COR-L47 (cell line): Measurements from ENCODE around the gene ZNF768.
"Not testable (repeated sequence)": the region's sequence is repeated elsewhere in the genome, so short reads cannot be mapped to it uniquely, and the experiment has no call there.

Experiments
- DNase-seq: peaks from one replicate; lab custom pipeline; 2025; lab: John Stamatoyannopoulos, UW

The ZNF768 gene

DNA sequence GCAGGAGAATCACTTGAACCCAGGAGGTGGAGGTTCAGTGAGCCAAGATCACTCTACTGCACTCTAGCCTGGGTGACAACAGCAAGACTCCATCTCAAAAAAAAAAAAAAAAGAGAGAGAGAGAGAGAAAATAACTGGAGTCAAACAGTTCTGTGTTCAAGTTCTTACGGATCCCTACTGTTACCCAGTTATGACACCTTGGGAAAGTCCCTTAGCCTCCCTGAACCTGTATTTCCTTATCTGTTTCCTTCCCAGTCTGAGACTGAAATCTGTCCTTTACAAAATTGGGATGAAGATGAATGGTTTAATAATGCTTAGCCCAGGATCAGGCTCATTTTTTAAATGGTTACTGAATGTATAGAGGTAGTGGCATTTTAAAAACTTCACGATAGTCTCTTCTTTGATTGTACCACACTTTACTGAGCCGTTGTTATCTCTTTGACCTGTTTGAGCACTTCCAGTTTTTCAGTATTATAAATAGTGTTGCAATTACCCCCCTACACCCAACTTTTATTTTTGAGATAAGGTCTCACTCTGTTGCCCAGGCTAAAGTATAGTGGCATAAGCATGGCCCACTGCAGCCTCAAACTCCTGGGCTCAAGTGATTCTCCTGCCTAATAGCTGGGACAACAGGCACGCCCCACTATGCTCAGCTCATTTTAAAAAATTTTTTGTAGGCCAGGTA lies 17.1 kb downstream of the ZNF768 start:
- no peak for DNase-seq

DNA sequence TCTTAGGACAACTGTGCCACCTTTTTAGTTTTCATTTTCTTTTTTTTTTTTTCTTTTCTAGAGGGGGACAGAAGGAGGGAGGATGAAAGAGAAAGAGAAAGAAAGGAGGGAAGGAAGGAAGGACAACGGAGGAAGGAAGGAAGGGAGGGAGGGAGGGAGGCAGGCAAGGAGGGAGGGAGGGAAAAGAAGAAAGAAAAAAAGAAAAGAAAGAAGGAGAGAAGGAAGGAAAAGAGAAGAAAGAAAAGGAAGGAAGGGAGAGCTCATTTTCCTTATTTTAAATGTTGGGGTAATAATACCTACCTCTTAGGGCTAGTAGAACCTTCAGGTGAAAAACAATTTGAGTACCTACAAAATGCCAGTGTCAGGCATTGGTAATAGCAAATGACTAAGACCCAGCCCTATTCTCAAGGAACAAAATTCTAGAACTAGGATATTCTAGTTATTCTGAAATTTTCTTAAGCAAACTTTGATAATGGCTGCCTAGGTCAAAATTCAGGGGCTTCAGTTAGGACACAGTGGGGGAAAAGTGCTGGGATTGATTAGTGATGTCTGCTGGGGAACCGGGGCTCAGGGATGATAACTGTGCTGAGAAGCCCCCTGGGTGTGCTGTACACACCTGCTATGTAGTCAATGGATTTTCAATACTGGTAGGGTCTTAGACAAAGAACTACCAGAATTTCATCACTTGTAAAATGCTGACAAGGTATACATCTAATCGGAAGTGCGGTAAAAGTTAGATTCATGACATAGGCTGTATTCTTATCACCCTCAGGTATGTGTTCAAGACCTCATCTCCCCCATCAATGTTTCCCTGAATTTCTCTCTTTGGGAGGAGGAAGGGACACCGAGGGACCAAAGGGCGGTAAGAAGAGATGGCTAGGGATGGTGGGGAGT lies 22.7 kb downstream of the ZNF768 start:
- DNase-seq, result no peak

DNA sequence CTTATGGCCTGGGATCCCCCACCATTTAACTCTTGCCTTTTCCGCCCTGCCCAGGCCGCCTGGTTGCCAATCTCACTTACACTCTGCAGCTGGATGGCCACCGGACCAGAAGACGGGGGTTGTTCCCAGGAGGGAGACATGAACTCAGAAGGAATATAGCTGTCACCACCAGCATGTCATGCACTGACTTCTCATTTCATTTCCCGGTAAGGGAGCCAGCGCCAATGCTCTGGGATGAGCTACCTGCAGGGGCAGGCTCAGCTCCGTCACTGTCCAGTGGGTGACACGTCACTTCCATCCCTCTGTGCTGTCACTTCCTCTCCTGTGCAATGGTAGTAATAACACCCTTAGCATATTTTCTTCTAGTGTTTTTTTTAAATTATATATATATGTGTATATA lies 27.1 kb downstream of the ZNF768 start:
- no peak for DNase-seq

DNA sequence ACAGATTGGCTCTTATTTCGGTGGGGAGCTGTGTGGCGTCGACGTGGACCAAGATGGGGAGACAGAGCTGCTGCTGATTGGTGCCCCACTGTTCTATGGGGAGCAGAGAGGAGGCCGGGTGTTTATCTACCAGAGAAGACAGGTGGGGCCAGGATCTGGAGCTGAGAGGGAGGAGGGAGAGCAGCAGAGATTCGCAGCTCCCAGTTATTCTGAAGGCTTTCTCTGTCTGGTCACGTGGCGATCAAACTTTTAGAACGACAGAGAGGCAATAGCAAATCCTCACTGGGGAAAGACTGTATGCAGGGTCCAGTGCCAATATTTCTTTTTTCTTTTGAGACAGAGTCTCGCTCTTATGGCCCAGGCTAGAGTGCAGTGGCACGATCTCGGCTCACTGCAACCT lies 31.7 kb downstream of the ZNF768 start:
- DNase-seq, result no peak

DNA sequence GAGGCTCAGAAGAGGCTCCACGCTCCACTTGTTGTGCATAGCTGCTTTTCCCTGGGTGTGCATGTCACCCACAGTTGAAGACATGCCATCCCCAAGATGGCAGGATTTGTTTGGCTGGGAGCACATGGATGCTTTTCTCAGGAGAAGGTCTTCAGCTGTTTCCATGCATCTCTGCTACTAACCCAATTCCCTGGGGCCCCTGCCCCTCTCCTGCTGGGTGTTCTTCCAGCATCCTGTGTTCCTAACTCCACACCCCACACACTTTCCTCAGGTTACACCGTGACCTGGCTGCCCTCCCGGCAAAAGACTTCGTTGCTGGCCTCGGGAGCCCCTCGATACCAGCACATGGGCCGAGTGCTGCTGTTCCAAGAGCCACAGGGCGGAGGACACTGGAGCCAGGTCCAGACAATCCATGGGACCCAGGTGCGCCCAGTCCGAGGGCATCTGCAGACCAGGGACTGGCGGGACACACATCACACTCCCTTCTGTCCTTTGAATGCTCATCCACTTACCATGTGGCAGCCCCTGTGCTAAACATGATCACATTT lies 32.4 kb downstream of the ZNF768 start:
- no peak for DNase-seq

DNA sequence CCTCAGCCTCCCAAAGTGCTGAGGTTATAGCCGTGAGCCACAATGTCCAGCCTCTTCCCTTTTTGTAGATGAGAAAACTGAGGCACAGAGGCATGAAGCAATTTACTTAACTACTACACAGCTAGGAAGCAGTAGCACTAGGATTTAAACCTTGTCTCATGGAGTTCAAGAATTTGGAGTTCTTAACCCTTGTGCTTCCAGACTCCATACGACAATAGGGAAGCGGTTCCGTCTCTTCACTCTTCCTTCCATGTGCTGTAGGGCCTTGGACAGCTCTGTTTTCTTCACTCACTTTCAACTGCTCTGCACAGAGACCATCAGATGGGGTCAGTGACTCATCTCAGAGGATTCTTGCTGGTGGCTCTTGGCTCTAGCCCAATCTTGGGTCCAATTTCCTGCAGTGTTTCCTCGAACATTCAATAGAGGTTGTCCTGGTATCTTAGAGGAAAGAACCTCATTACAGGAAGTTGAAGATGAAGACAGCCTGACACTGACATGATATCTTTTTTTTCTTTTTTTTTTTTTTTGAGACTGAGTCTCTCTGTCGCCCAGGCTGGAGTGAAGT lies 34.5 kb downstream of the ZNF768 start:
- DNase-seq, result no peak

DNA sequence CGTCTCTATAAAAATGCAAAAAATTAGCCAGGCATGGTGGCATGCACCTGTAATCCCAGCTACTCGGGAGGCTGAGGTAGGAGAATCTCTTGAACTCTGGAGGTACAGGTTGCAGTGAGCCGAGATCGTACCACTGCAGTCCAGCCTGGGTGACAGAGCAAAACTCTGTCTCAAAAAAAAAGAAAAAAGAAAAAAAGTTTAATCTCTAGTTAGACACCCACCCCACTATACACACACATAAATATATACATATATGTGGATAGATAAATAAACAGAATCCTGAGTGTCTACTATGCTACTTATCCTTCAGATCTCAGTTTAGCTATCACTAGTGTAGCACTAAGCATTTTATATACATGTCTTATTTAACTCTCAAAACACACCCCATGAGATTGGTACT lies 35.1 kb downstream of the ZNF768 start:
- no peak for DNase-seq

DNA sequence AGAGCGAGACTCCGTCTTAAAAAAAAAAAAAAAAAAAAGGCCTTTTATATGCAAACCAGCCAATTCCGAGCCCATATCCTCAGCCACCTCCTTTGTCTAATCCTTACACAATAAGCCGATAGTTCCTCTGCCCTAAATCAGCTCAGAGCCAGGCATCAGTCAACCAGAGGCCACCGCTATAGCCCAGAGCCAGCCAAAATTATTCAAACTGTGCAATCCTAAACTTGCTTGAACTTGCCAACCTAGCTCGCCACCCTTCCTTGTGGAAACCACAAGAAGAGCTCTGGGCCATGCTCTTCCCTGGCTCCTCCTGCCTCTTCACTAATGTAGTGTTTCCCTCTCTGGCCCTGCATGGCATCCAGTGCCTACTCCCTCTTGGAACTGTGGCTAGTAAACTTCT lies 36.2 kb downstream of the ZNF768 start:
- no peak for DNase-seq

DNA sequence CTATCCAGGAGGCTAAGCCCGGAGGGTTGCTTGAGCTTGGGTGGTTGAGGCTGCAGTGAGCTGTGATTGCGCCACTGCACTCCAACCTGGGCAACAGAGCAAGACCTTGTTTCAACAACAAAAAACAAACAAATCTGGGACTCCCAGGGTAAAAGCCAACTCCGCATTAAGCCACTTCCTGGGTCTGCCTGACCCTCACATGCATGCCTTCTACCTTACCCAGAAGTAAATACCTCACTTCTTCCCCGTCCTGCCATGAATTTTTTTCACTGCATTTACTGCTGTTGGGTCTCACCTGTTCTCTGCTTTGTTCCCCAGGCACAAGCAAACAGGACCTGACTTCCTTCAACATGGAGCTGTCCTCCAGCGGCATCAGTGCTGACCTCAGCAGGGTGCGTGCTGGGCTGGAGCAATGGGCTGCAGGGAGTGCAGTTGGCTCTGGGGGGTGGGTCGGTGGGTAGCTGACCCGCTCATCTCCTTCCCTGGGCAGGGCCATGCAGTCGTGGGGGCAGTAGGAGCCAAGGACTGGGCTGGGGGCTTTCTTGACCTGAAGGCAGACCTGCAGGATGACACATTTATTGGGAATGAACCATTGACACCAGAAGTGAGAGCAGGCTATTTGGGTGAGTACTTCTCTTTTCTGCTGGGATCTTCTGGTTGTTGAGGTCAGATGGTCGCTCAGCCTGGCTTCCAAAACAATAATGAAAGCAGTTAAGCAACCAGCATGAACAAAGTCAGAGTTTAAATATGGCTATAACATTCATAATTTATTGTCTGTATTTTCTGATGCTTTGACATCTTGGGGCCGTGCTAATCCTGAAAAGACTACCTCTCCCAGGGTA lies 37.4 kb downstream of the ZNF768 start:
- DNase-seq, result no peak

DNA sequence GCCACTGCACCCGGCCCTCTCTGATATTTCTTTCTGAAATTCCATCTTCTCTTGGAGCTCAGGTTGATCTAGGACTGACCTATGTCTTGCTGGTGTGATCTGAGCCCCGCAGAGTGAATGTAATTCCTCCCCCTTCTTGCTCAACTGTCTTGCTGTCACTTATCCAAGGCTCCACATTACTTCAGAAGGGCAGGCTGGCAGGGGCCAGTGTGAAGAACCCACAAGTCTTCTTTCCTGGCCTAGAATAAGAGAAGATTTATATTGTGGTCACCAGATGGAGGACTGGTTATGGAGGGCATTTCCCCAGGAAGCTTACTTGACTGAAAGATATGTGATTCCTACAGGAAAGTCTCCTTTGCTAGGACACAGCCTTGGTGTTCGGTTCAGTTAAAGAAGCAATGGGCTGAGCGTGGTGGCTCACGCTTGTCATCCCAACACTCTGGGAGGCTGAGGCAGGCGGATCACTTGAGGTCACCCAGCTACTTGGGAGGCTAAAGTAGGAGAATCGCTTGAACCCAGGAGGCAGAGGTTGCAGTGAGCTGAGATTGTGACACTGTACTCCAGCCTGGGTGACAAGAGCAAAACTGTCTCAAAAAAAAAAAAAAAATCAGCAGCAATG lies 40.4 kb downstream of the ZNF768 start:
- DNase-seq, result no peak

DNA sequence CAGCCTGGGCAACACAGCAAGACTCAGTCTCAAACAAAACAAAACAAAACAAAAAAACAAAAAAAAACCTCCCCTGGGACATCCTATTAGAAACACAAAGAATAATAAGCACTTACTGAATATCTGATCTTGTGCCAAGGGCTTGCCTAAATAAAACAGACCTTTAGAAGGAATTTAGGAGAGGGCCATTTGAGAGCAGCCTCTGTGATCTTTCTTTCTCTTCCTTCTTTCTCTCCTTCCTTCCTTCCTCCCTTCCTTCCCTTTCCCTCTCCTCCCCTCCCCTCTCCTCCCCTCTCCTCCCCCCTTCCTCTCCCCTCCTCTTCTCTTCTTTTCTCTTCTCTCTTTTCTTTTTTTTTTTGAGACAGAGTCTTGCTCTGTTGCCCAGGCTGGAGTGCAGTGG lies 41.5 kb downstream of the ZNF768 start:
- no peak for DNase-seq

DNA sequence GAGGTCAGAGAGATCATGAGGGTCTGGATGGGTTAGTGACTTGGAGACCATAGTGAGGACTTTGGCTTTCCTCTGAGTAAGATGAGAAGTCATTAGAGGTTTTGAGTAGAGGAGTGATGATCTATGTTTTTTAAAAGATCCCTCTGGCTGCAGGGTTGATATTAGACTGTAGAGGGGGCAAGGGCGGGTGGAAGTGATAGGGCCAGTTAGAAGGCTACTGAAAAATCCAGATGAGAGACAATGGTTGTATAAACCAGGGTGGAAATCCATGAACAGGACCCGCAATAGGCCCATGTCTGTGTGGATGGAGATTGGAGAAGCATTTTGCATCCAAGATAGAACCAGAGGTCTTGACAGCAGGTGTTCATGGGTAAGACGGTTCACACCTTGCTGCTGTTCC lies 44.0 kb downstream of the ZNF768 start:
- no peak for DNase-seq

DNA sequence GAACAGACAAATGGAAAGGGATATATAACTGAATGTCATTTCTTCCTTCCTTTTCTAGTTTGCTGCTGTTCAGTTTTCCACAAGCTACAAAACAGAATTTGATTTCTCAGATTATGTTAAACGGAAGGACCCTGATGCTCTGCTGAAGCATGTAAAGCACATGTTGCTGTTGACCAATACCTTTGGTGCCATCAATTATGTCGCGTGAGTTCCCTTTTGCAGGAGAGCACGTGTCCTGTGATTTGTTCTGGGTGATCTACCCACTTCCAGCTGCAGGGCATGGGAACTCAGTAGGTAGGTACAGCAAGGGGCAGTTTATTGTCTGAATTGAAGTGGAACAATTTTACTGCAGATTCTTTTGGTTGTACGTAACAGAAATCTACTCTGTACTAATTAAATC lies 45.0 kb downstream of the ZNF768 start:
- no peak for DNase-seq

DNA sequence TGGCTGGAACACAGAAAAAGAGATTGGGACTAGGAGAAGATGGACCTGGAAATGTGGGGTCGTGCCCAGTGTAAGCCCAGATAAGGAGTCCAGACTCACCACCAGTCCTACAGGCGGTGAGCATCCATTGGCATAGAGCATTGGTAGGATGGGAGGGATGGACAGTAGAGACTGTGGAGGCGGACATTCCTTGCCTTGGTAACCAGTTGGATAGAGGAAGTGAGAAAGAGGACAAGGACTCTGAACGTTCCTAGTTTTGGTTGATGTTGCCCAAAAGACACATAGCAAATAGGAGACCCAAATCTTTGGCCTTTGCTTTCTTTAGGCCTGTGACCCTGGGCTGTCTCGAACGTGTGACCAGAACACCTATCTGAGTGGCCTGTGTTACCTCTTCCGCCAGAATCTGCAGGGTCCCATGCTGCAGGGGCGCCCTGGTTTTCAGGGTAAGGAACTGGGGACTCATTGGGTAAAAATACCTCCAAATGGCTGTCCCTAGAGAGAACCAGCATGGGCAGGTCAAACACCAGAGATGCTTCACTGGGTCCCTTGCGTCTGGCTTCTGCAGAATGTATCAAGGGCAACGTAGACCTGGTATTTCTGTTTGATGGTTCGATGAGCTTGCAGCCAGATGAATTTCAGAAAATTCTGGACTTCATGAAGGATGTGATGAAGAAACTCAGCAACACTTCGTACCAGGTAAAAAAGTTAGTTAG lies 47.4 kb downstream of the ZNF768 start:
- no peak for DNase-seq

DNA sequence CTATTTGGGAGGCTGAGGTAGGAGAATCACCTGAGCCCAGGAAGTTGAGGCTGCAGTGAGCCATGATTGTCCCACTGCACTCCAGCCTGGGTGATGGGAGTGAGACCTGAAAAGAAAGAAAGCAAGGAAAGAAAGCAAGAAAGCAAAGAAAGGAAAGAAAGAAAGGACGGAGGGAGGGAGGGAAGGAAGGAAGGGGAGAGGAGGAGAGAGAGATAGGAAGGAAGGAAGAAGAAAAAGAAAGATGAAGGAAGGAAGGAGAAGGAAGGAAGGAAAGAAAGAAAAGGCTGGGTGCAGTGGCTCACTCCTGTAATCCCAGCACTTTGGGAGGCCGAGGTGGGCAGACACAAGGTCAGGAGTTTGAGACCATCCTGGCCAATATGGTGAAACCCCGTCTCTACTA lies 48.6 kb downstream of the ZNF768 start:
- DNase-seq, result not testable (repeated sequence)

DNA sequence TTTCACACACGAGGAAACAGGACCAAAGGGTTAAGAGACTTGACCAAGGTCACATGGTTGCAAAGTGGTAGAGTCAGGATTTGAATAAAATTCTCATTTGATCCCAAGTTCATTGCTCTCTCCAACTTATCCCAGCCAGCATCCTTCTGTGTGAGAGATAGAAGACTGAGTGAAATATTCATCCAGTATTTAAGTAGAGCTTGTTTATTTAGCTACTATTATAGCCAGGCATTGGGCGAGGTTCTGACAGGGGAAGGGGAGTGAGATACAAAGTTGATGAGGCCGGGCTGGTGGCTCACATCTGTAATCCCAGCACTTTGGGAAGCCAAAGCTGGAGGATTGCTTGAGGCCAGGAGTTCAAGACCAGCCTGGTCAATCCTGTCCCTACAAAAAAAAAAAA lies 49.4 kb downstream of the ZNF768 start:
- no peak for DNase-seq

DNA sequence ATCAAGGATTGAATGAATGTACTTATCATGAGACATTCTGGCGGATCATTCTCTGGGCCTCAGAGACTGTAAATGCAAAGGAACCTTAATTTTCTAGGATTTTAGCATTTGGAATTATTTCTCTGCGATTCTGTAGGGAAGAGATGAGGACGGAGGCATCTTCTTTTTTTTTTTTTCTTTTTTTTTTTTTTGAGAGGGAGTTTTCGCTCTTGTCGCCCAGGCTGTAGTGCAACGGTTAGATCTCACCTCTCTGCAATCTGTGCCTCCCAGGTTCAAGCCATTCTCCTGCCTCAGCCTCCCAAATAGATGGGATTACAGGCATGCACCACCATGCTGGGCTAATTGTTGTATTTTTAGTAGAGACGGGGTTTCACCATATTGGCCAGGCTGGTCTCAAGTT lies 51.7 kb downstream of the ZNF768 start:
- DNase-seq, result no peak

DNA sequence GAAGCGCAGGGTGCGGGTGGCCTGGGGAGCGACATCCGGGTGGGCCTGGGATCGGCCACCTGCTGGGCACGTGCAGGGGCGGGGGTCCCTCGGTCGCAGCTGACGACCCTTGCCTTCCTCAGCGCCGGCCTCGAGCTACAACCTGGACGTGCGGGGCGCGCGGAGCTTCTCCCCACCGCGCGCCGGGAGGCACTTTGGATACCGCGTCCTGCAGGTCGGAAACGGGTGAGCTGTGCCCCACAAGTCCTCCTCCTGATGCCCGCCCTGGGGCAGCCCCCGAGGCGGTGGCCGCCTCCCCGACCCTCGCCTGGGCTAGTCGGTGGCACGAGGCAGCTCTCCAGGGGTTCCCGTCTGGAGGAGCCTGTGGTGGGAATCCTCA lies 52.3 kb downstream of the ZNF768 start:
- DNase-seq, result no peak
